HTR-8/SVneo (cell line): Measurements from ENCODE around the gene TSHR.
"Not testable (repeated sequence)": the region's sequence is repeated elsewhere in the genome, so short reads cannot be mapped to it uniquely, and the experiment has no call there.

Experiments
- DNase-seq: peaks from one replicate; pipeline ENCODE4 v3.0.0; 2011; ENCODE audit warnings: low spot score, mixed read lengths; ENCODE audit not compliant: insufficient read length
- FAIRE-seq: peaks from 2 replicates; lab custom pipeline; 2011; peaks lifted over from hg19 to GRCh38; lab: Jason Lieb, UNC

The TSHR gene

DNA sequence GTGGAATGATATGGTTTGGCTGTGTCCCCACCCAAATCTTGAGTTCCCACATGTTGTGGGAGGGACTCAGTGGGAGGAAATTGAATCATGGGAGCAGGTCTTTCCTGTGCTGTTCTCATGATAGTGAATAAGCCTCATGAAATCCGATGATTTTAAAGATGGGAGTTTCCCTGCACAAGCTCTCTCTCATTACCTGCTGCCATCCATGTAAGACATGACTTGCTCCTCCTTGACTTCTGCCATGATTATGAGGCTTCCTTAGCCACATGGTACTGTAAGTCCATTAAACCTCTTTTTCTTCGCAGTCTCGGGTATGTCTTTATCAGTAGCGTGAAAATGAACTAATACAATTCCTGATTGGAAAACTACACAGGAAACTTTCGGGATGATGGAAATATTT is 100.5 kb downstream of the TSHR start:
- no peak for DNase-seq
- FAIRE-seq, result no peak

DNA sequence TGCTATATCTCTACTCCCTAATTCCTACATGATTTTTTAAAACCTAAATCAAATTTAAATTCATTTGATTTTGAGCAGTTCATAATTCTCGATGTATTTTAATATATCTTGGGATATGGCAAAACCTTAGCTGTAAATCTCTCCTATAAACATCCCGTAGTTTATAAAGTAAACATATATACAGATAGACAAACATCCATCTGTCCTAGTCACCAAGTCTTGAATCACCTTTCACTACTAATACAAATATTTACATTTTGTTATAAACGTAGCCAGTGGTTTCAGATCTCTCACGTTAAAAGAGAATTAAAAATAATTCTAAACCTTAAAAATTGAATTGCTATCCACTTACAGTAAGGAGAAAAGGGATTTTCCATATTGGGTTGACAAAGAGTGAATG is 107.0 kb downstream of the TSHR start:
- DNase-seq (no peak), FAIRE-seq (no peak)

DNA sequence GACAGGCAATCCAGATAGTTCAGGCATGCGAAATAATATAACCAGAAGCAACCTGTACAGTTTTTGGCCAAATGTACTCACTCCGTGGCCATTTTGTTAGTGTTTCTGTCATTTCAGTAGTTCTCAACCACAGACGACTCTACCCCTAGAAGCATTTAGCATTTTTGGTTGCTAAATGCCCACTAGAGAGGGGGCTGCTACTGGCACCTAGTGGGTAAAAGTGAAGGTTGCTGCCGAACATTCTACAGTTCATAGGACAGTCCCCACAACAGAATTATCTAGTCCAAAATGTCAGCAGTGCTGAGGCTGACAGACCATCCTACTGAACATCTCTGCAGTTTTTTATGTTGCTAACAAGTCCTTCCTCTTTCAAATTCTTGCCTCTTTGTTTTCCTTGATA is 107.4 kb downstream of the TSHR start:
- FAIRE-seq (no peak), DNase-seq (no peak)

DNA sequence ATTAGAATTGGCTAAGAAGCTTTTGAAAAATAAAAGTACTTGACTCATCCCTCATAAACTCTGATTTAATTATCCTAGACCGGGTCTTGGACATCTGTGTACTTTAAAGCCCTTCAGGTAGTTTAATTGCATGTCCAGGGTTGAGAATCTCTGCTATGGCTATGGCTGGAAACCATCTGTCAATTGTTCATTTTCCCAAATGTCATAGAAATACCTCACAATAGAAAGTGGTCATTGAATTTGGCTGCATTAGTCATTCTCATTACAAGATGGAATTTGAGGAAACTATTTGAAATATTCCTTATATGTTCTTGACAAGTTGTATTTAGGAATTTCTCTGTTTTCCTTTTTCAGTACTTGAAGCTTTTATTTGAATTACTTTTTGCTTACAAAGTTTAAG is 111.3 kb downstream of the TSHR start:
- DNase-seq (no peak), FAIRE-seq (no peak)

DNA sequence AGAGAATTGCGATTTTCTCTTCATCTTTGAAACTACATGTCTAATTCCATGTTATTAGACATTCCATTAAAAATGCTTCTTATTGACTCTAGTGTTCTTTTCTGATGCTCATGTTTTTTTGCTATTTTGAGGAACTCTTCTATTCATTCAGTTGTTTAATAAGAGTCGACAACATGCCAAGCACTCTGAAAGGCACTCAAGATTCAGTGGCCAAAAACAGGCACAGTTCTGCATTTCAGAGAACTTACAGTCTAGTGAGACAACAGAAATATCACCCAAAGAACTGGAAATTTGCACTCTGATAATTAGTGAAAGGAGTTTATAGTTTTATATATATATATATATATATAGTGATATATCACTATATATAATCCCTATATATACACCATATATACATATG is 111.7 kb downstream of the TSHR start:
- DNase-seq, result no peak

DNA sequence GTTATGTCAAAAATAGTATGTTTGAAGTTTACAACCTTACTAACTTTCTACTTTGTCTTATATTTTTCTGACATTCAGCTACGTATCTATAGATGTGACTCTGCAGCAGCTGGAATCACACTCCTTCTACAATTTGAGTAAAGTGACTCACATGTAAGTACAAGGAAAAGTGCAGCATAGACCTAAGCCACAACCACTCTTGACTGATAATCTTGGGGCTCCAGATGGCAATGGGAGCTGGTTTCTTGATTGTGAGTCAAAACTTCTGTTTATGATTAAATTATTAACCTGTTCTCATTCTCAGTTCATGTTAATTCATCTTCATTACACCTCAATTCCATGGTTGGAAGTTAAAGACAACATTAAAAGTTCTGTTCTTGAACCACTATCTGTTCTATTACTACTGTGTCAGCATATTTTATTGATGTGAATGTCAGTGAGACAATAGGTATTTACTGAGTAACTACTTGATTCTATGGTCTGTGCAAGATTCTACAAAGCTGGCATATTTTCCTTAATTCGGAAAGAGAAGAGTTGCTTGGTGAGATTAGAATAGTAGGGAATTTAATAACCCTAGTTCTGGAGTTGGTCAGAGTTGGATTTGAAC is 112.9 kb downstream of the TSHR start:
- DNase-seq (no peak), FAIRE-seq (no peak)

More for the DNA sequence above, 111.7 kb downstream of the TSHR start:
- FAIRE-seq, result no peak

DNA sequence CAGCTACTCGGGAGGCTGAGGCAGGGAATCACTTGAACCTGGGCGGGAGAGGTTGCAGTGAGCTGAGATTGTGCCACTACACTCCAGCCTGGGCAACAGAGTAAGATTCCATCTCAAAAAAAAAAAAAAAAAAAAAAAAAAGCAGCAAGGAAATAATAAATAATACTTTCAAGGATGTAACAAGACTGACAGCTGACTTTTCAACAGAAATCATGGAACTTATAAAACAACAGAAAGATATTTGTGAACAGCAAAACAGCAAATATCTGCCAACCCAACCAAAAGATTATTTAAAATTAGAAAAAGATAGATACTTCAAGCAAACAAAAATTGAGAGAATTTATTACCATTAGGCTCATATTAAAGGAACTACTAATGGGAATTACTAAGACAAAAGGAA is 115.1 kb downstream of the TSHR start:
- no peak for DNase-seq
- FAIRE-seq, result no peak

DNA sequence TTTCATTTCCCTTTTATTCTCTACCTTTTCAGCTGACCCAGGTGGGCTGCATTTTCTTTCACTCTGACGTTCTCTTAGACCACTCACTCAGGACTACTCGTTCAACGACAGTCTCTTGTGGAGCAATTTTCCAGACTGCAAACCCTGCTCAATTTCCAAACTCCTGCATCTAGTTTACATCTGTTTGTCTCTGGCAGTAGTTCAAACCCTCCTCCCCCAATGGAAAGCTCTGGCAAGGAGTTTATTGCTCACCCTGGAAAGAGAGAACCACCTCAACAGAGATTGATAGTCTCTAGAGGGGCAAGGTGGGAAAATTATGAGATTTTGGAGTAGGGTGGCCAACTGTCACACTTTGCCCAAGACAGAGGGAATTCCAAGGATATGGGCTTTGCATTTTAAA is 130.2 kb downstream of the TSHR start:
- FAIRE-seq (no peak), DNase-seq (no peak)

DNA sequence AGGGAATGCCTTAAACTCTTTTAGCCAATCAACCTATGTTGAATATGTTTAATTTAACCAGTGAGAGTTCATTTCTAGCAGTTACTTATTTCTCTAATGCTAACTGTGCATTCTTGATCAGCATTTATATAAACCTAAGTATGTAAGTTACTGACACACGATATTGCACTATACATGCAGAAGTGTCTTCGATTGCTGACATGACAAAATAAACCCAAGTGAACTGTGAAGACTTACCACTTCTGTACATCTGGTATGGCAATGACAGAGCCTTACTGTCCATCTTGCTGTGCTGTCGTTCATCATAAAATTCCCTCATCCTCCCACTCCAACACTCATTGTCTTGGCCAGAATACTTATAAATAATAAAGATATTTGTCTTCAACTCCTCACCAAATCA is 131.8 kb downstream of the TSHR start:
- FAIRE-seq, result no peak
- DNase-seq, result no peak

DNA sequence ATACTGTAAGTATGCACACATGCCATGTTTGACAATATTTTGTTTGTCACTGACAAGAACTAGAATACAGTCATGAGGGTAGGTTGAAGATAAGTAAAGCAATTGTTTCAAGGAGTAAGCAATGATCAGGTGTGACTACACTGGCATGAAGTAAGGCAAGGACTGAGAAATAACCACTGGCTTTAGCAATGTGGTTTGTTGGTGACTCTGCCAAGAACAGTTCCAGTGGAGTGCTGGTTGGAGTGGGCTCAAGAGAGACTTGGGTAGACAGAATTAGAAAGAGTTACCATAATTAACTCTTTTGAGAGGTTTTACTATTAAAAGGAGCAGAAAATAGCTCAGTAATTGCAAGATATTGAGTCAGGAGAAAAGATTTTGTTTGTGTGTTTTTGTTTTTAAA is 135.7 kb downstream of the TSHR start:
- DNase-seq (no peak), FAIRE-seq (no peak)

DNA sequence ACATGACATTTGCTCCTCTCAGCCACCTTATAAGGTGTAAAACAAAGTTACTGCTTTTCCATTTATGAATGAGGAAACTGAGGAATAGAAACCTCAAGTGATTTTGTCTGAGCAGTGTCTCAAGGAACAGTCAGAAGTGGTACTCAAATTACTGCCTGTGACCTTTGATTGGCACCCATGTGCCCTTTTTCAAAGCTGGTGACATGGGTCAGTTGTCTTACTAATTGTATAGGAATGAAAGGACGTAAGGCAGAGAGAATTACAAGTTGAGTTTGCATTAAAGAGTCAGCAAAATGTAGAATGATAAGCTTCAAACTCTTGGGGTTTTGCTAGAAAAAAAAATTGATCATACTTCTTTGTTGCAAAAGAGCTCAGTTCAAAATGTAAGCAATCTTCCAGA is 136.2 kb downstream of the TSHR start:
- DNase-seq (no peak), FAIRE-seq (no peak)

DNA sequence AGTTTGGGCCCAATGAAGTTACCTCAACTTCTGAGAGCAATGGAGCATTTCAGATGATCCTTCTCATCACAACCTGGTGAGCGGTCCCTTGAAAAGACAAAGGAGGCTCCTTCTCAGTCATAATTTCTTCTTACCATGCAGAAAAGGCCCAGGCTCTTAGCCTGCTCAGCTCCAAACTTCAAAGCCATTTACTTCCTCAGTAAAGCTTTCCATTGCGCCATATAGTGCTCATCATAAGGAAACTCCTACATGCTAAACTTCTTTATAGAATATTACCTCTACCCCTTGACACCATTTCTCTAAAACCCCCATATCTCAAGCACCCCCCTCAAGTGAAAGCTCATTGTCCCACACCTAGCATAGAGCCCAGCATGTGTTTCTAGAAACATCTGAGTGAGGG is 138.2 kb downstream of the TSHR start:
- no peak for DNase-seq
- no peak for FAIRE-seq

DNA sequence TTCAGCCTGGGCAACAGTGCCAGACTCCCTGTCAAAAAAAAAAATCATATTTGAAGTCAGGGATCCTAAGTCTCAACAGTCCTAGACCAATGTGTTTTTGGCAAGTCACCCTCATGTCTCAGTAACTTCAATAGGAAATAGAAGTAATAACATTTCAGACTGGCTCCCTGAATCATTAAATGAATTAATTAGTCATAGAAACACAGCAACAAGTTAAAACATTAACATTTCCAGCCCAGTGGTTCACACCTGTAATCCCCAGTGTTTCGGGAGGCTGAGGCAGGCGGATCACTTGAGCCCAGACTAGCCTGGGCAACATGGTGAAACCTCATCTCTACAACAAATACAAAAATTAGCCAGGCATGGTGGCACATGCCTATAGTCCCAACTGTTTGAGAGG is 140.1 kb downstream of the TSHR start:
- FAIRE-seq (no peak), DNase-seq (no peak)

DNA sequence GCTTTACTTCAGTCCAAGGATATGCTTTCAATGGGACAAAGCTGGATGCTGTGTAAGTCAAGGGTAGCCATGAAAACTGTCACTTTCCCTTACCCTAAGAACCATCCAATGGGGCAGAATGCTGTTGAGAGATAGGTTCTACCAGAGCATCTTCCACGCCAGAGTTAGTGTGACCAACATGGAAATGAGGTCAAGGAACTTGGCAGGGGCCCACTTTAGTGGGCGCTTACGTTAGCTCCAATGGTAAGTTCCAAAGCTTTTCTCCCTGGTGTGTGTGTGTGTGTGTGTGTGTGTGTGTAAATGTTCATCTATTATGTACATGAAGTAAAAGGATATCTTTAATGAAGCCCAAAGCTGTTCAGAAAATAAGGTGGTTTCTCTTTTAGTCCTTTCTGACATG is 141.2 kb downstream of the TSHR start:
- DNase-seq (no peak), FAIRE-seq (no peak)

DNA sequence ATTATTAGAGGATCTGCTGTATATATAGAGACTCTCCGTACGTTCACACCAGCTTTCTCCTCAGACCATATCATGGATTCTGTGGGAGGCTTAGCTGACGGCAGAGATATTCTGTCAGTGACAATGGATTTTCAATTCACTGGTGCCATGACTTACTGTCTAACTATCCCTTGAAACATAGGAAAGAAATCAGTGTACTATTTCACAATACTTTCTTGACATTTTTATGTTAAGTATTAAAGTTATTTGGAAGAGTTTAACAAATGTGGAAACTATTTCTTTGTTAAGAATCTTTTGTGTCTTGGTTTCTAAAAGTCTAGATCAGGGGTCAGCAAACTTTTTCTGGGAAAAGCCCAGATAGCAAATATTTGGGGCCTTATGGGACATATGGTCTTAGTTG is 146.8 kb downstream of the TSHR start:
- DNase-seq, result no peak
- no peak for FAIRE-seq

DNA sequence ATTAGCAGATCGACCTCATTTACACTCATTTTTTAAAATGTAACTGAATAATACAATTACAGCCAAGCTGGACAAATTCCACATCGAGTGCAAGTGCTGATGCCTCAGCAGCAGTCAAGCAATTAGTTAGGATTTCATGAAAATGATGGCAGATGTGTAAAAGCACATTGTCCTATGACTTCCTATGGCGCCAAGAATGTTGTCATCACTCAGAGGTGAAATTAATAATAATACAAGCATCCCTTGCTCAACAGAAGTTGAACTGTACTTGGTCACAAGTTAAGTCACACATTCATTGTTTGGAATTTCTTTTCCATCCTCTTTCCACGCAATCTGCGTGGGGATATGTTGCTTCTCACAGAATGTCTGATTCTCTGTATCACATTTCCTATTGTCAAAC is 148.0 kb downstream of the TSHR start:
- DNase-seq (no peak), FAIRE-seq (no peak)

DNA sequence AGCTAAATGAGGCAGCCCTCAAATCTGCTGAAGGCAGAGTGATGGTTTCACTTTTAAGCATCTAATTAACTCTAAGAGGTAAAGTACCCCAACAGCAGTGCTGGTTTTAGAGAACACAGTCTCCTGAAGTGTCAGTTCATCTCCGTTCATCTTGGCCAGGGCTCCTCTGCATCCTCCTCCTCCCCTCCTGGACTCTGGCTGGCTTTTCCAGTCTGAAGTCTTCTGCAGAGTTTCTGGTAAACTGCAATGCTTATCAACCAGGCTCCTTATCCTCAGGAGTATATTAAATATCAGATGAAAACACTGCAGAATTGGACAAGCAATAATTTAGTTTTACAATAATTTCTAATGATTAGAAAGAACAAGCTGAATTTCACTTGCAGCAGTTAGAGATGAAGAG is 150.0 kb downstream of the TSHR start:
- FAIRE-seq (no peak), DNase-seq (no peak)

DNA sequence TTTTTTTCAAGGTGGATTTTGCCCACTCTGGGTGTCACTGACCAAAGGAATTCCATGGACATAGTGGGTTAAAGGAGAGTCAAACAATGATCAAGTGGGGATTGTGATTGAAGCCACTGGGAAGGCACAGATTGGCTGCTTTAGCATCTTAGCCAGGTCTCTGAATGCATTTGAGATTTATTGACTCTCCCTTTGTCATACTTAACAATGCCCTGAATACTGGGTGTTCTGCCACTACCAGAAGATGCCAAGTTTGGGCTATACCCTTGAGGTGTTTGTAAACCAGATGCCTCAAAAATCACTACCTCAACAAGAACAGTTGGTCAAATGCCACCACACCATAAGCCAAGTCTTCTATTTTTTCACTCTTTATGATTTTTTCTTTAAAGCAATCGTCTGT is 150.5 kb downstream of the TSHR start:
- DNase-seq, result no peak
- no peak for FAIRE-seq

DNA sequence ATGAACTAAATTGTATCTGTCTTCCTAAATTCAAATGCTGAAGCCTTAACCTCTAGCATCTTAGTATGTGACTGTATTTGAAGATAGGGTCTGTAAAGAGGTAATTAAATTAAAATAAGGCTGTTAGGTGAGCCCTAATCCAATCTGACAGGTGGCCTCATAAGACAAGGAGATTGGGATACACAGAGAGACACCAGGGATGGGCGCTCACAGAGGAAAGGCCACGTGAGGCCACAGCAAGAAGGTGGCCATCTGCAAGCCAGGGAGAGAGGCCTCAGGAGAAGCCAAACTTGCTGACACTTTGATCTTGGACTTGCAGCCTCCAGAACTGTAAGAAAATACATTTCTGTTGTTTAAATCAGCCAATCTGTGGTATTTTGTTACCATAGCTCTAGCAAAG is 154.8 kb downstream of the TSHR start:
- FAIRE-seq, result no peak
- DNase-seq, result no peak

DNA sequence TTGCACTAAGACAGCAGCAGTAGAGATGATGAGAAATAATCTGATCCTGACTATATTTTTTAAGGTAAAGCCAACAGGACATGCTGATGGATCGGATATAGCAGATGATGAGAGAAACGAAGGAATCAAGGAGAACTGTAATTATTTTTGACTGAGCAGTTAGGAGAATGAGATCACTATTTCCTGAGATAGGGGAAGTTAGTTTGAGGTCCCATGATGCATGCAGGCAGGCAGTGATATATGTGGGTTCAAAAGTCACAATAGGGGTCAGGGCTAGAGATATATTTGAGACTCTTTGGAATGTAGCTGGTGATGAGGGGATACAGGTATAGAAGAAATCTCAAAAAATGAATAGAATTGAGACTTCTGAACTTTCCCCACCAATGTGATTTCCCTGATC is 157.8 kb downstream of the TSHR start:
- no peak for DNase-seq

DNA sequence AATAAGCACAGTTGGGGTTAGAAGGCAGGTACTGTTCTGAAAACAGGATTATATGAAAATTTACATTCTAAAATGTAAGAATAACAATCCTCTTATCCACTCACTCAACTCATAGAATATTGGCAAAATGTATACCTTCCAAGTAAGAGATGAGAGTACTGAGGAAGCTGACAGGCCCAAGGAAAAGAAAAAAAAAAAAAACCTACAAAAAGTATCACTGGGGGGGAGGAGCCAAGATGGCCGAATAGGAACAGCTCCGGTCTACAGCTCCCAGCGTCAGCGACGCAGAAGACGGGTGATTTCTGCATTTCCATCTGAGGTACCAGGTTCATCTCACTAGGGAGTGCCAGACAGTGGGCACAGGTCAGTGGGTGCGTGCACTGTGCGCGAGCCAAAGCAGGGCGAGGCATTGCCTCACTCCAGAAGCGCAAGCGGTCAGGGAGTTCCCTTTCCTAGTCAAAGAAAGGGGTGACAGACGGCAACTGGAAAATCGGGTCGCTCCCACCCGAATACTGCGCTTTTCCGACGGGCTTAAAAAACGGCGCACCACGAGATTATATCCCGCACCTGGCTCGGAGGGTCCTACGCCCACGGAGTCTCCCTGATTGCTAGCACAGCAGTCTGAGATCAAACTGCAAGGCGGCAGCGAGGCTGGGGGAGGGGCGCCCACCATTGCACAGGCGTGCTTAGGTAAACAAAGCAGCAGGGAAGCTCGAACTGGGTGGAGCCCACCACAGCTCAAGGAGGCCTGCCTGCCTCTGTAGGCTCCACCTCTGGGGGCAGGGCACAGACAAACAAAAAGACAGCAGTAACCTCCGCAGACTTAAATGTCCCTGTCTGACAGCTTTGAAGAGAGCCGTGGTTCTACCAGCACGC is 158.8 kb downstream of the TSHR start:
- FAIRE-seq, DNase-seq: not testable (repeated sequence)

More for the DNA sequence above, 157.8 kb downstream of the TSHR start:
- no peak for FAIRE-seq

DNA sequence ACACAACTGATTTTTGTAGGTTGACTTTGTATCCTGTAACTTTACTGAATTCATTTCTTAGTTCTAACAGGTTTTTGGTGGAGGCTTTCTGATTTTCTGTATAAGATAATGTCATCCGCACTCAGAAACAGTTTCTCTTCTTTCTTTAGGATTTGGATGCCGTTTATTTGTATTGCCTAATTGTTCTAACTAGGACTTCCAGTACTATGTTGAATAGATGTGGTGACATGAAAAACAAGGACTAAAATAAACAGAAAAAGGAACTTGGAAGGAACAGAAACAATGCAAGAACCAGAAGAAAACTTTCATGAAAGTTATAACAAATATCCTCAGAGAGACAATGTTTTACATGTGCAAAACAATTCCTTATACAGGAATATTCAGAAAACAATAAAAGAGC is 165.1 kb downstream of the TSHR start:
- DNase-seq, result no peak
- FAIRE-seq, result no peak
